Stimulated activated naive CD4-positive, alpha-beta T cell treated with Interleukin-2 at 50 U/mL for 16 hours (primary cell): Measurements from ENCODE around the gene HYAL2.

ENCODE experiments used
- DNase-seq: peaks from one replicate; lab custom pipeline; 2025; lab: John Stamatoyannopoulos, UW

HYAL2 gene, protein sequence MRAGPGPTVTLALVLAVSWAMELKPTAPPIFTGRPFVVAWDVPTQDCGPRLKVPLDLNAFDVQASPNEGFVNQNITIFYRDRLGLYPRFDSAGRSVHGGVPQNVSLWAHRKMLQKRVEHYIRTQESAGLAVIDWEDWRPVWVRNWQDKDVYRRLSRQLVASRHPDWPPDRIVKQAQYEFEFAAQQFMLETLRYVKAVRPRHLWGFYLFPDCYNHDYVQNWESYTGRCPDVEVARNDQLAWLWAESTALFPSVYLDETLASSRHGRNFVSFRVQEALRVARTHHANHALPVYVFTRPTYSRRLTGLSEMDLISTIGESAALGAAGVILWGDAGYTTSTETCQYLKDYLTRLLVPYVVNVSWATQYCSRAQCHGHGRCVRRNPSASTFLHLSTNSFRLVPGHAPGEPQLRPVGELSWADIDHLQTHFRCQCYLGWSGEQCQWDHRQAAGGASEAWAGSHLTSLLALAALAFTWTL

DNA sequence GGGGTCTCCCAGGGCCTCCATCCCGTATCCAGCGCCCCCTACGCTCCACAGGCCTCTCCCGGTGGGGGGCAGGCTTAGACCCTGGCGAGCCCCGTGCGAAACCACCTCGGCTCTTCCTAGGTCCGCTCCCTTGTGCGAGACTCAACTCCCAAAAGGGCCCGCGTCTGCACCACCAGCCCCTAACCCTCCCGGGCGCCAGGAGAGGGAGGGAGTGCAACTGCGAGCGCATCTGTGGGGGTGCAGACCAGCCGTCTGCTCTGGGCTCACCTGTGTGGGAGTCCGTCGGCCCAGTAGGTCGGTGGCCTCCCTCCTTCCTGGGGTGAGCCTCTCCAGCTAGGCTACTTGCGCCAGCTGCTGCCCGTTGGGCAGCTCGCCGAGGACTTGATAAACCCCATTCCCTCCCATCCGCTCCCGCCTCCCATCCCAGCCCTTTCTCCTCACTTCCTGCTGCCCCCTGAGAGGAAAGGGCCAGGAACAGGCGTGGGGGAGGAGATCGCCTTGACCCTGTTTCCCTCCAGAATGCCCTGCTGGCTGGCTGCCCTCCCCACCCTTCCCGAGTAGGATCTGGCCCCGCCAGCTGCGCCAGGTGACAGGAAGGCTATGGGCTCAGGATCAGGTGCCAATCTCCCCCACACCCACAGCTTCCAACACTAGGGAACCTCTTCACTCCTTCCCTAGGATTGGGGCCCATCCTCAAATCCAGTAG, at the start of gene HYAL2:
Gene HYAL2 (minus strand): TSS at position 360 of the 706 bp plus-strand sequence. CDS start 2,256 bp downstream, outside the sequence.
- DNase-seq: no peak

DNA sequence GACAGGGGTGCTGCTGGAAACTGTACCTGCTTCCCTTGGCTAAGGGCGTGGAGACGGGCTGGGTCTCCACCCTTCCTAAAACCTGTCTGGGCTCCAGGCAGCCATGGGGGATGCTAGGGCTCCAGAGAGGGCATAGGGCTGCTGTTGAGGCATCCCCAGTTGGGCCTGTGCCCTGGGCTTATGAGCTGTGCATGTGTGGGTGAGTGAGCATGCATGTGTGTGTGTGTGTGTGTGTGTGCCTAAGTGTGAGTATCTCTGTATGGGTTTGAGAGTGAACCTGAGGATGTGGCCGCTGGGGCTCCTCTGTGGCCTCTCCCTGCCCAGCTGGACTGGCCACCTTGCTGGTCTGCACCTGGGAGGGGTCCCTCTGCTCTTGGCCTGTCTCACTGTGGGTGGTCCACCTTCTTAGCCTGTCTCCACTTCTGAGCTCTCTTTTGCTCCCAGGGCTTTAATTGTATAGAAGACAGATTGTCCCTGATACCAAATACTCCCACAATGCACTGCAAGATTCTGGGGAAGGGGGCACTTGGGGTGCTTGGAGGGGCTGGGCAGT, 48.7 kb upstream of the HYAL2 start:
- no peak for DNase-seq

DNA sequence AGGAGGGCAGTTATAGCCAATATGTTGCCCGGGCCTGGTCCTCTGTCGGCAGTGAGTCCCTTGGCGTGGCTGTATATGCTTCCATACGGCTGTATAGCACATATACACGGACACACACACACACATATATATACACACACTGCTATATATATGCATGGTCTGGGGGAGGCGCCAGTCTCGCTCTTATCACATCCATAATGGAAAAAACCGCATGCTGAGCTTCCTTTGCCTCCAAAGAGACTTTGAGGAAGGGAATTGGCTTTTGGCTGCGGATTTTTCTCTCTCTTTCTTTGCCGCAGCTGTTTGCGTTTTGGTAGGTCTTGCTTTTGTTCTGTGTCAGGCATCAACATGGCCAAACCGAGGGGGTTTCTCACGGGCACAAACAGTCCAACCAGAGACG, 48.0 kb upstream of the HYAL2 start:
- no peak for DNase-seq

DNA sequence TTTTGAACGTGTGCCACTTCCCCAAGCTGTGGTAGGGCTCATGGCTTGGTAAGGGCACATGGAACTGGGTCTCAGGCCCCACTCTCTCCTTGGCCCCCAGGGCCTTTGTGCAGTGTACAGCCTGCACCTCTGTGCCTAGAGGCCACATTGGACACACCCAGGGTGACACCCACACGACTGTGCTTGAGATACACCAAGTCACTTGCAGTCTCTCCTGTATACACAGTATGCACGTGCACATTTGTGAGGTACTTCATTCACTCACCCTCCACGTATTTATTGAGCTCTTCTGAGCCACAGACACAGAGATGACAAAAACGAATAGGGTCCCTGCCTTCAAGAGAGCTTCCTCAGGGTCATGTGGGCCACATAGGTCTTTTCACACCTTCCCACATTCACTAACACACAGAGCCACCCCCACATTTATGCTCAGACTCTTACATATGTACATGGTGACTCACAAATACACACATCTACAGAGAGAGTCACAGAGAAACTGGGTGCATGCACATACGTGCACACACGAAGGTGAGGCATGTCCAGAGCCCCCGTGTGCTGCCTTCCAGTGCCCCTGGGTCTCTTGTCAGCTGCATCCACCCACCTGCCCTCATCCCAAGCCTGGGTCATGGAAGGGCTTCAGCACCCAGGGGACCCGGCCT, 46.6 kb upstream of the HYAL2 start:
- DNase-seq: no peak

DNA sequence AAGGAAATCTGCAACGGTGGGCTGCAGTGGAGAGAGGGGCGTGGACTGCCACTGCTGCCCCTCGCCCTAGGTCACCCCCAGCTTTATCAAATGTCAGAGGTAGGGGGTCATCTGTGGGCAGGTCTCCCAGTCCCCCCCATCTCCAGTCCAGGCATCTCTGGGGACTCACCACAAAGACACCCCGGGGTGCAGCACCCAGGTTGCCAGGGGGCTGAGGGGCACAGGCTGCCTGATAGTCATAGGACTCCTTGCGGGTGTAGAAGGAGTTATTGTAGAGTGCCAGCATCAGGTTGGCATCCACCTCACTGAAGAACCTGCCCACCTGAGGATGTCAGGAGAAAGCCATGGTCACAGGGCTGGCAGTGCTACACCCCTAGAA, 43.3 kb upstream of the HYAL2 start:
- no peak for DNase-seq

DNA sequence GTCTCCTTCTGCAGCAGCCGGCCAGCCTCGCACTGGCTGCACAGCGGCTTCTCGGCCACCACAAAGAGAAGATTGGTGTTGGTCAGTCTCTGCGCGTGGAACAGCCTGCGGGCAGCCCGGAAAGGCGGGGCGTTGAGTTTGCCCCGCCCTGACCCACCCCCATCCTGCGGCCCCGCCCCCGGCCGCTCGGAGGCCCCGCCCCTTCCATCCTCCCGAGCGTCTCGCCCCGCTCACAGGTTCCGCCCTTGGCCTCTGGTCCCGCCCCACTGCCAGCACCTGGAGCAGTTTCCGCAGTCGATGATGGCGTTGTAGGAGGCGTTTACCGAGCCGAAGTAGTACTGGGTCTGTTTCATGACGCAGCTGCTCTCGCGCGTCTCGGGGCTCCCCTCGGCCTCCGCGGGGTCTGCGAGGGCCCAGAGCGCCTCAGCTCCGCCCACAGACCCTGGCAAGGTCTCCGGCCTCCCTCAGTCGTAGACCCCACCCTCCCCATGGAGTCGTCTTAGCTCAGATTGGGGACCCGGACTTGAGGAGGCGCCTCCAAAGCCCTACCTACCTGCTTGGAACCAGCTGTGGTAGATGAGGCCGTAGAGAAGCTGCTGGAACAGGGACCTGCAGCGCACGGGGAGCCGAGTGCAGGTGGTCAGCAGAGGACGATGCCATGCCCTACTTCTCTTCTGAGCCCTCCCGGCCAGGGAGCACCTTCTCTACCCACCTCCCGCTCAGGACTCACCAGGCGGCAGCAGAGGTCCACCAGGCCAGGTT, 42.7 kb upstream of the HYAL2 start:
- DNase-seq: peak; percentile 94

DNA sequence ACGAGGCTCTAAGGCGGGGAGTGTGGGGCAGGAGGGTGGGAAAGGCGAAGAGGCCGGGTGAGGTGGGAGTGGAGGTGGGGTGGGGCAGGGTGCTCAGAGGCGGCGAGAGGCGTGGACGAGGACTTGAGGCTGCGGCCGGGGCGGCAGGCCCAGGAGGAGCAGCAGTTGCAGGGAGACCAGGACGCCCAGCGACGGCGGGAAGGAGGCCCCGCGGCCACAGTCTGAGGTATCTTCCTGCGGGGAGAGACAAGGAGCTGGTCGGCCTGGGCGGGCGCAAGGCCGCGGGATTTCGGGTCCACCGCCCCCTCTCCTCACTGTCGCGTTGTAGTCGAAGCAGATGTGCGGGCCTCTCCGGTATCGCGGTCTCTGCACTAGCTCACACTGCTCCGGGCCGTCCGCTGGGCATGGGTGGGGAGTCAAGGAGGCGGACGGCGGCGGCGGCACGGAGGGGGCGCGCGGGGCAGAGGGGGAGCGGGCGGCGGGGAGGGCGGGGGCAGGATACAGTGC, 42.1 kb upstream of the HYAL2 start:
- no peak for DNase-seq

DNA sequence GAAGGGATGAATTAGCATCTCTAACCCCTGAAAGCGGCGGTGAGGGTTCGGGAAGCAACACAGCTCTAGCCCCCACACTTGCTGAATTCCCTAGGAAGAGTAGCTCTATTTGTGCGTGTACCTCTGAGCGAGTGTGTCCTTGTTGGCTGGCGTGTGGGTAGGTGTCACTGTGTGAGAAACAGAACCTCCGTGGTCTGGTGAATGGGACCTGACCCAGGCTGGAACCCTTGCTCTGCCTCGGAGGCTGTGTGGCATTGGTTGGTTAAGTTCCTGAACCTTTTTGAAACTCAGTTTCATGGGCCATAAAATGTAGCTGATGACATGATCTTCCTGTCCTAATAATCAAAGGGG, 37.2 kb upstream of the HYAL2 start:
- DNase-seq: no peak

DNA sequence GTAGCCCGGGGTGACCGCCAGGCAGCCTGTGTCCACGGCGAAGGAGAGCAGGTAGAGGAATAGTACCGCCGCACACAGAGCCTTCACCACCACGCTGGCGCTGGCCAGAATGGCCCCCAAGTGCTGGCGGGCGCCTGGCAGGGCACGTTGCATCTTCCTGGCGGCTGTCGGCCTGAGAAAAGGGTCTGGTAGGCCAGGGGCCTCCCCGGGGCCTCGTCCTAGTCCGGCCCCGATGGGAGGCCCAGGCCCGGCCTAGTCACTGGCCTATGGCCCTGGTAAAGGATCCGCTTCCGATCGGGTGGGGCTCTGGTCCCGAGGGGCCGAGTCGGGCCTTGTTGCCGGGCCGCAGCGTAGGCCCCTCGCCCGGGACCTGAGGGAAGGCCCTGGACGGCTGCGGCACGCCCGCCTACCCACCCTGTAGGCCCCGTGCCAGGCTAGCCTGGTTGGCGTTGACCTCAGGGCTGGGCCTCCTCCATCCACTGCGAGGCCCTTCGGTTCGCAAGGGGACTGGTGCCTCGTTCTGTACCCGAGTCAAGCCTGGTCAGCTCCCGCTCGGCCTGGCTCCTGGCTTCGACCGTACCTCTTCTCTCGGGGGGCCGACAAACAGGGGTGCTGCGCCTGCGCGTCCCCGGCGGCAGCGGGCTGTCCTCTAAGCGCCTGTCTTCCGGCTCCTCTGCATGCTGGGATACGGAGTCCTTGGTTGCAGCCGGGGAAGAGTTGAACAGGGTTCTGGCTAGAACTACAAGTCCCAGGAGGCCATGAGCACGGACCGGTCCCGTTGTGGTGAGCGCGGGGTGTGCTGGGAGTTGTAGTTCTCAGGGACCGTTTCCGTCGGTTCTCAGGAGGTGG, 36.6 kb upstream of the HYAL2 start, which contains the start of gene TMEM115:
Gene TMEM115 (minus strand): TSS at position 611 of the 849 bp plus-strand sequence. CDS start 458 bp downstream, at position 153.
- peak; percentile 96 for DNase-seq

DNA sequence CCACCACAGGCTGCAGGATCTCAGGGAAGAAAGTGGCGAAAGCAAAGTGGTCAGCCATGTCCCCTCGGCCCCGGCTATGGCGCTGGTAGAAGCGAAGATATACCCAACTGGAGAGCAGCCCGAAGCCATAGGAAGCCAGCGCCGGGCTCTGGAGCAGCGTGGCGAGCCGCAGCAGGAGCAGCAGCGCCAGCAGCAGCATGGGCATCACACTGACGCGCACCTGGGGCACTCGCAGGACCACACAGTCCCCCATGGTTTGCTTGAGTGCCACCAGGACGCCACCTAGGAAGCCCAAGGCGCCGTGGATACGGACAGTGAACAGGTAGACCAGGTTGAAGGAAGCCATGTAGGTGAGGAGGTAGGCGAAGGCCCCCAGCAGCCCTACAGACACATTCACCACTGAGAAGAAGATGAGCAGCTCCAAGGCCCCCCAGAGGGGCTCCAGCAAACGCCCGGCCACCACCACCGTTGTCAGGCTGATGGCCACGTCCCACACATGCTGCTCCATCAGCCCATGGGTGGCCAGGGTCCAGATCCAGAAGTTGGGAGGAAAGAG, 35.9 kb upstream of the HYAL2 start:
- no peak for DNase-seq

DNA sequence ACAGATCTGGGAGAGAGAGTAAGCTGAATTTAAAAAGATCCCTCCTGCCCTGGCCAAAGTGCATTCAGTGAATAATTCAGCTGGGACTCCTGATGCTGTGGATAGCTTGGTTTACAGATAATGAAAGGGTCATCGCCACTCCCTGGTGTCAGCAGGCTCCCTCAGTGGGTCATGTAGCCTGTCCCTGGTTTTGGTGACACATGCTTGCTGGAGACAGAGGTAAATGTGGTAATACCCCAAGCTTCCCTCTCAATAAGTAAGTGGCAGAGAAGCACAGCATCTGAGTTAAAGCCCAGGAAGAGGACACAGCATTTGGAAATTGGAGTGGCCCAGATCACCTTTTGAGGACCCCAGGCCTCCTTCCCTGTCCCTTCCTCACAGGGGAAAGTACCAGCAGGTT, 34.9 kb upstream of the HYAL2 start:
- DNase-seq: no peak

DNA sequence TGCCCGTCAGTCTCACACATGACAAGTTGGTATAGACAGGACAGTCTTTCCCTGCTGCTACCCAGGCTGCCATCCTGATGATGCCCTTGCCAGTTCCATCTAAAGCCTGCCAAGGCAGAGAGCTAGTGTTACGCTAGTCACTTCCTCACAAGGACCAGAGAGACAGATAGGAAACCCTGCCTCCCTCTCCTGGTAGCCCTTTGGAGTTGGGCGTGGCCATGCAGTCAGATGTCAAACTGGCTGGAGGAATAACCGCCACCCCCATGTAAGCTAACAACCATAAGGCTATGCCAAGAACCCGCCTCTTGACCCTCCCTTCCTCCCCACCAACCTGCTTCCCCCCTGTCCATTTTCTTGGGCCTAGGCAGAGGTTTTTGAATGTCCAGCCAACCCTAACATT, 34.0 kb upstream of the HYAL2 start:
- DNase-seq: no peak

DNA sequence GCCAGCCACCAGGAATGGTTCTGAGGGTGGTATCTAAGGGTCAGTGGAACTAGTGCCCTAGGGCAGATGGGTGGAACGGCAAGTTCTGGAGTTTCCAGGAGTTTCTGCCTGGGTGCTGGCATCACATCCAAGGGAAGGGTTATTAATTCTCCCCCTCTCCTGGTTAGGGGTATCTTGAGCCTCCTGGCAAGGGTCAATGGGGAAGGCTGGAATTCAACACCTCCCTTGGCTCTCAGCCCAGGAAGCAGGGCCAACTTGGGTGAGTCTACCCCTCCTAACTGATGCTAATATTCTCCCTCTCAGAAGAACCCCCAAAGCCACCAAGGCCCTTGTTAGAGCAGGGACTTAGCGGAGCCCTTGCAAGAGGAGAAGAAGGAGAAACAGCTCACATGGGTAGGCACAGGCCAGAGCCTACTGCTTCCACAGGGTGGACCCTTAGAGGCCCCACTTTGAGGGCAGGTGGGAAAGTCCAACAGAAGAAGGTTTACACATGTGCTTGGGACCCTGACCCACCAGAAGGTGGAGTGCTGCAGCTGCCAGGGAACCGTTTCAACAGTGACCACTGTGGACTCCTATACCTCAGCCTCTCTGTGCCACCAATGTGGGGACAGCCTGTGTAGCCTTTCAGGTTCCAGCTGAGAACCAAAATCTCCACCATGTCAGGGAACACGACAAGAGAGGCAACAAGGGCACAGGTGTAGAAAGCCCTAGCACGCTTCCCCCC, 33.4 kb upstream of the HYAL2 start:
- DNase-seq: no peak

DNA sequence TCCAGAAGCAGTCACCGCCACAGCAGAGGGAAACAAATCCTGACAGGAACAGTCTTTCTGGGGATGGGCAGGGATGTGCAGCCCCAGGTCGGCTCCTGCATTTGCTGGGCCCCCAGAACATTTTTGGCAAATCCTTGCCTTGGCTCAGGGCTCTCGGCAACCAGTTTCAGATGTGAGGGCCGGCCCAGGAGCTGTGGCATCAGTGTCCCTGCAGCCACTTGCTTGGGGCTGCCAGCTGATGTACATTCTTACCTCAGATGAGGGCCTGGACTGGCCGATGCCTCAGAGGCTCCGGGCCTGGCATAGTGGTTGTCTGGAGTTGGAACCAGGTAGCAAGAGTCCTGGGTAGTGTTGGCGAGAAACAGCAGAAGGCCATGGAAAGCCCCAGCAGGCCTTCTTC, 32.3 kb upstream of the HYAL2 start:
- no peak for DNase-seq

DNA sequence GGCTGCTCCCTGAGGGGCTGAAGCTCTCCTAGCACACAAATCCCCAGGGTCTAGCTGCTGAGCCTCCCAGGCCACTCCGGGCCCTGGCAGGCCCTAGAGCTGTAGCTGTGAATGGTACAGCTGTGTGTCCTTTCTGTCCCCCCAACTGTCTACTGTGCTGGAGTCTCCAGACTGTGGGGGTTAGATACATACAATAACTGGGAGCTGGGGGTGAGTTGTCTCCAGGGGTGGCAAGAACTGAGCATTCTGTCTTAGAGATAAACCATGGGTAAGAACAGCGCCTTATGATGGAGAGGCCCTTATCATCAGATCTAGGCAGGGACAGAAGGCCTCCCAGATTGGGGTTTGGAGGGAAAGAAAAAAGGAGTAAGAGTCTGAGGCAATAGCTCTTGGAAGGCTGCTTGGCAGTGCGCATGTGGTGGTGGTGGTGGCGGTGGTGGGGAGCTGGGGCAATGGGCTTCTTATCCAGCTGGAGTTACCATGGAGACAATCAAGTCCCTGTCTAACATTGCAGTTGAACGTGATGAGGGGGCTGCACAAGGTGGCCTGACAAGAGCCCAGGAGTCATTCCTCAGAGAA, 31.7 kb upstream of the HYAL2 start:
- DNase-seq: no peak

DNA sequence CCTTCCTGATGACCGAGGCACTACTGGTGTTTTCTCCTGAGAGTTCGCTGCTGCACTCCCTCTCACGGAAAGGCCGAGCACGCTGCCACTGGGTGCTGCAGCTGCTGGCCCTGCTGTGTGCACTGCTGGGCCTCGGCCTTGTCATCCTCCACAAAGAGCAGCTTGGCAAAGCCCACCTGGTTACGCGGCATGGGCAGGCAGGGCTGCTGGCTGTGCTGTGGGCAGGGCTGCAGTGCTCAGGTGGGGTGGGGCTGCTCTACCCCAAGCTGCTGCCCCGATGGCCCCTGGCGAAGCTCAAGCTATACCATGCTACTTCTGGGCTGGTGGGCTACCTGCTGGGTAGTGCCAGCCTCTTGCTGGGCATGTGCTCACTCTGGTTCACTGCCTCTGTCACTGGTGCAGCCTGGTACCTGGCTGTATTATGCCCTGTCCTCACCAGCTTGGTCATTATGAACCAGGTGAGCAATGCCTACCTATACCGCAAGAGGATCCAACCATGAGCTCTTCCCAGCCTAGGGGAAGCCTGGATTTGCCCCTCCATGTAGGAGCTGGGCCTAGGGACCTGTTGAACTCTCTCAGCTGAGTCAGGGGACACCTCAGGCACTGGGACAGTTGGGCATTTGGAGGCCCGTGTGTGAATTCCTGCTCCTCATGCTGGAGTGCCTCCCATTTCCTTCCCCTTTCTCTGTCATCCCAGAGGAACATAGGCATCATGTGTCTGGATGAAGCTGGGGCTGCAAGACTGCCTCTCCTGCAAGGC, 30.9 kb upstream of the HYAL2 start:
- DNase-seq: no peak

DNA sequence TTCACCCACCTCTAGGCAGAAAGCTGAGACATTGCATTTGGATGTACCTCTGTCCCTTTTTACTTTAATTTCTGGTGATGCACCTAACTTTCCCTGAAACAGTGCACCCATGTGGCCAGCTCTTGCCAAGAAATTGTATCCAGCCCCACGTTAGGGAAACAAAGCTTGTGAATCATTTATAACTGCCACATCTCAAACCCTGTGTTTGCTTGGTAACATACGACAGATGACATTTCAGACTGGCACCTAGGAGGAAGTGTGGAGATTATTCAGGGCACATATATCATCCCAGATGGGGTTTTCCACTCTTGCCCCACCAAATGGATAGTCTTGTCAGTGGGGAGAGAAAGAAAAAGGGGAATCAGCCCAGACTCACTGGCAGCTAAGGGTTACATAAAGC, 30.2 kb upstream of the HYAL2 start:
- DNase-seq: no peak

DNA sequence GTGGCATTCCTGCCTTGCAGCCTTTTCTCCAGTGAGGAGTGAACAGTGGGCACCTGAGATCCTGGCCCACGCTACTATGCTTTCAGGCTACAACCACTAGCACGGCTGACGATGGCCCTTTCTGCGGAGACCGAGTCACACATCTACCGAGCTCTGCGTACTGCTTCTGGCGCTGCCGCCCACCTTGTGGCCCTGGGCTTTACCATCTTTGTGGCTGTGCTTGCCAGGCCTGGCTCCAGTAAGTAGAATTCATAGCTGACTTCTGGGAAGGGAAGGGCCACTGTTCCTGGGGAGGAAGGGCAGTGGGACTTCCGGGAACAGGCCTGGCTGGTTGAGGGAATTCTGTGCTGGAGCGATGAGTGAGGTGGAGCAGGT, 28.8 kb upstream of the HYAL2 start:
- DNase-seq: no peak
